A549 treated with dexamethasone at 1 μM for 4 hours (cell line): ENCODE results near the gene TTLL9. TPM values are rescaled to one million over a fixed set of nuclear protein-coding genes. Genes with fewer than 3 reads are reported as not detected.

ENCODE experiments used
- total RNA-seq: library from RNA; stranded (reverse); fragments of 200-300 nt; extraction: Qiagen RNA extraction; gene quantifications from 5 replicates; pipeline ENCODE4 v1.2.3, GENCODE V29; 2022

The TTLL9 gene, protein sequence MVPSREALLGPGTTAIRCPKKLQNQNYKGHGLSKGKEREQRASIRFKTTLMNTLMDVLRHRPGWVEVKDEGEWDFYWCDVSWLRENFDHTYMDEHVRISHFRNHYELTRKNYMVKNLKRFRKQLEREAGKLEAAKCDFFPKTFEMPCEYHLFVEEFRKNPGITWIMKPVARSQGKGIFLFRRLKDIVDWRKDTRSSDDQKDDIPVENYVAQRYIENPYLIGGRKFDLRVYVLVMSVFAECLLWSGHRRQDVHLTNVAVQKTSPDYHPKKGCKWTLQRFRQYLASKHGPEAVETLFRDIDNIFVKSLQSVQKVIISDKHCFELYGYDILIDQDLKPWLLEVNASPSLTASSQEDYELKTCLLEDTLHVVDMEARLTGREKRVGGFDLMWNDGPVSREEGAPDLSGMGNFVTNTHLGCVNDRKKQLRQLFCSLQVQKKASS
- 0.05 to 0.07 TPM in 2 of 5 replicates, not detected in the others for total RNA-seq

DNA sequence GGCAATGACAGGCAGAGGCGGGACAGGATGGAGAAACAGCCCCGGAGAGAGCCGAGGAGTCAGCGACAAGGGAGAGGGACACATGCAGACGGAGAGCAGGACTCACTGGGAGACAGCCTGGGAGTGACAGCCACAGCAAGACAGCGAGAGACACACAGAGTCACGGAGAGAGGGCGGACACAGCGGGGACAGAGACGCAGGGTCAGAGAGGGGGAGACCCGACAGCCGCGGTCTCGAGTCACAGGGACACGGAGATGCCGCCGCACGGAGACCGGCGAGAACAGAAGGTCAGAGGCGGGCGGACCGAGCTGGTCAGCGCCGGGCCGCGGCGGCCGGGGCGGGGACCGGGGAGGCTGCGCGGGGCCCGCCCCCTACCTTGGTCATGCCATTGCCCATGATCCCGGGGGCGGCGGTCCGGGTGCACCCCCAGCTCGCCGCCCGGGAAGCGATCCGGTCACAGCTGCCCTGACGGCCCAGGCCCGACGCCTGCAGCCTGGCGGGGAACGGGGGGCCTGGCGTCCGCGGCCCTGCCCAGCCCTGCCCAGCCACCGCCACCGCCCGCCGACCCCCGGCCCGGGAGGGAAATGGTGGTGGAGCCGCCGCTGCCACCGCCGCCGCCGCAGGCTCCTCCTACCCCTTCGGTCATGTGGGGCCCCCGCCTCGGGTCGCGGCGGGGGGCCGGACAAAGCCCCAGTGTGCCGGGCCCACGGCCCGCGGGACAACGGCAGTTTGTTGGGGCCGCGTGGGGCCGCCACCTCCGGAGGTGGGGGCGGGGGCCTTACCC, at the start of gene TTLL9, which contains the start of gene DUSP15:
Gene TTLL9, plus strand, starts transcription at position 693 of the 784 bp plus-strand sequence. CDS start 493 bp downstream, outside the sequence.
Gene DUSP15, minus strand, starts transcription at position 586 of the 784 bp plus-strand sequence. Its CDS starts 190 bp downstream, at position 396.

DNA sequence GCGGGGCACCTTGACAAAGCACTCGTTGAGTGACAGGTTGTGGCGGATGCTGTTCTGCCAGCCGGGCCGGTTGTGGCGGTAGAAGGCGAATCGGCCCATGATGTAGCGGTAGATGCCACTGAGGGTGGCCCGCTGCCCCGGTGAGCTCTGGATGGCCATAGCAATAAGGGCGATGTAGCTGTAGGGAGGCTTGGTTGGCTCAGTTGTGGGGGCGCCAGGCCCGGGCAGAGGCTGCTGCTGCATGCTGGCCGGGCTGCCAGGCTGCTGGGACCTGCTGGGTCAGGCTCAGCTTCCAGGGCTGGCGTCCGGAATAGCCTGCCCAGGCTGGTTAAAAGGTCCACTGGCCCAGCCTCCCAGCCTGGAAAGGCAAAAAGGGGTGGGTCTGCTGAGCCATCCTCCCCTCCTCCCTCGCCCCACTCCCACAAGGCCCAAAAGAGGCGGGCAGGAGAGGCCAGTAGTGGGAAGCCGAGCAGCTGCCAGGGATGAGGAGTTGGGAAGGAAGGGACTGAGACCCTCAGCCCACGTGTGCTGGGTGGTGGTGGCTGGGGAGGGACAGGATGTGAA, 25.1 kb upstream of the TTLL9 start, which contains the start of gene FOXS1:
Gene FOXS1, minus strand, starts transcription at position 305 of the 564 bp plus-strand sequence. Its CDS starts 62 bp downstream, at position 243.

DNA sequence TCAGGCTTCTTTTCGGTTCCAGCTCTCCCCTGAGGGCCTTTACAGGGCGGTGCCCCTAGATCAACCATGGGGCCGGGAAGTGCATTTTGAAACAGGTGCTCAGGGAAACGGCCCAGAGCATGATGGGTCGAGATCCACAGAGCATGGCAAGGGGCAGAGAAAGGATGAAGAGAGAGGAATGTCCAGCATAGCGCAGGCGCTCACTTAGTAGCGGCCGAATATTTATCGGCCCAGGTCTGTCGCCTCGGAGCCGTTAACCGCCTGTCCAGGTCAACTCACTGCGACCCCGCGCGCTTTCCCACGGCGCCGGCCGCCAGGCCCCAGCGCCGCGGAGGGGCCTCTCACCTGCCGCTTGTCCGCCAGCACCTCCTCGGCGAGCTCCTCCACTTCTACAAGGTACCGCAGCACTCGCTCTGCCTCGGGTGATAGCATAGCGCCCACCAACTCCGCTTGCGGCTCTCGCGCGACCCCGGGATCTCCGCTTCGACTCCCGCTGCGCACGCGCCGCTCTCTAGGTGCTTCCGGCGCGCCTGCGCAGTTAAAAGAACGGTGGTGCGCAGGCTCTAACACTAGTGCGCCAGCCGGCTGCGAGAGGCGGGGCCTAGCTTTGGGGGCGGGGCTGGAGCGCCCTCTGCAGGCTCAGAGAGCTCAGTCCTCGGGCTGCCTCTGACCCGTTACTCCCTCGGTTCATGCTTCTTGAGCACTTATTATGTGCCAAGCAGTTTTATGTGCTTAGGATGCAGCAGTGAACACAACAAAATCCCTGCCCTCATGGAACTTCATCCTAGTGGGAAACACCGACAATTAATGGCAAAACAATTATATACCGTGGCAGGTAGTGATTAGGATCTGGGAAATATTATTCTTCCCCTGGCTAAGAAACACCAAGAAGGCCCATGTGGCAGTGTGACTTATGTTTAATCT, 81.4 kb downstream of the TTLL9 start, which contains the start of gene PDRG1:
Gene PDRG1, minus strand, starts transcription at position 517 of the 924 bp plus-strand sequence. Its CDS starts 85 bp downstream, at position 432.

DNA sequence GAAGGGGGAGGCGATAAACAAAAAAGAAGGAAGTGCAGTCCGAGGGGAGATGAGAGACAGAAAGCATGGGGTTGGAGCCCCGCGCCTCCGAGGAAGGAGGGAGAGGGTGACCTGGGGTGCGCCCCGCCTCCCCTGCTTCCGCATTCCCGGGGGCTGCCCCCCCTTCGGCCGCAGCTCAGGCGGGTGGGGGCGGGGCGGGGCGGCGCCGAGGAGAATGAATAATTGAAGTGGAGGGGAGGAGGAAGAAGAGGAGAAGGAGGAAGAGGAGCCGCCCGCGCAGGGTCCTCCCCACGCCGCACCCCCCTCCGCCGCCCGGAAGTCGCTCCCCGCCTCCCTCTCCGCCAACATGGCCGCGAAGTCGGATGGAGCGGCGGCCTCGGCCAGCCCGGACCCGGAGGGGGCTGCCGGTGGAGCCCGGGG, 97.4 kb downstream of the TTLL9 start, which contains the start of gene XKR7:
Gene XKR7, plus strand, starts transcription at position 322 of the 420 bp plus-strand sequence. Its CDS starts 25 bp downstream, at position 347.

Other genes with a start within 250 kb of the TTLL9 start
- not detected in 5 replicates for gene COX4I2, start 232.7 kb upstream of the TTLL9 start, total RNA-seq
- gene BCL2L1, start 147.8 kb upstream of the TTLL9 start, total RNA-seq = 303 to 331 TPM (median 315 TPM) in 5 replicates
- 106 to 121 TPM (median 111 TPM) in 5 replicates for gene TPX2, start 131.3 kb upstream of the TTLL9 start, total RNA-seq
- gene MYLK2, start 51.3 kb upstream of the TTLL9 start, total RNA-seq = 0.27 to 0.78 TPM (median 0.46 TPM) in 5 replicates
- gene FOXS1, start 25.0 kb upstream of the TTLL9 start, total RNA-seq = 0.13 to 0.44 TPM (median 0.34 TPM) in 5 replicates
- 0.49 to 0.98 TPM (median 0.66 TPM) in 5 replicates for gene DUSP15, start 107 bp upstream of the TTLL9 start, total RNA-seq
- gene PDRG1, start 81.4 kb downstream of the TTLL9 start, total RNA-seq = 23.8 to 27.1 TPM (median 25.6 TPM) in 5 replicates
- 0.01 TPM in 2 of 5 replicates, not detected in the others for gene XKR7, start 97.5 kb downstream of the TTLL9 start, total RNA-seq
- 0.22 to 0.42 TPM (median 0.35 TPM) in 5 replicates for gene CCM2L, start 139.8 kb downstream of the TTLL9 start, total RNA-seq
- 0.06 to 0.16 TPM (median 0.12 TPM) in 5 replicates for gene HCK, start 181.6 kb downstream of the TTLL9 start, total RNA-seq
- gene TM9SF4, start 239.1 kb downstream of the TTLL9 start, total RNA-seq = 30.5 to 41.7 TPM (median 40.4 TPM) in 5 replicates